Measurements from ENCODE around the gene PMPCB.
"Not testable (repeated sequence)": the region's sequence is repeated elsewhere in the genome, so short reads cannot be mapped to it uniquely, and the experiment has no call there.

Gene PMPCB, protein sequence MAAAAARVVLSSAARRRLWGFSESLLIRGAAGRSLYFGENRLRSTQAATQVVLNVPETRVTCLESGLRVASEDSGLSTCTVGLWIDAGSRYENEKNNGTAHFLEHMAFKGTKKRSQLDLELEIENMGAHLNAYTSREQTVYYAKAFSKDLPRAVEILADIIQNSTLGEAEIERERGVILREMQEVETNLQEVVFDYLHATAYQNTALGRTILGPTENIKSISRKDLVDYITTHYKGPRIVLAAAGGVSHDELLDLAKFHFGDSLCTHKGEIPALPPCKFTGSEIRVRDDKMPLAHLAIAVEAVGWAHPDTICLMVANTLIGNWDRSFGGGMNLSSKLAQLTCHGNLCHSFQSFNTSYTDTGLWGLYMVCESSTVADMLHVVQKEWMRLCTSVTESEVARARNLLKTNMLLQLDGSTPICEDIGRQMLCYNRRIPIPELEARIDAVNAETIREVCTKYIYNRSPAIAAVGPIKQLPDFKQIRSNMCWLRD

GRCh38 chr7:103296901-103297836, at the start of gene PMPCB:
Gene PMPCB (plus strand): TSS chr7:103297435. CDS start chr7:103297460, 25 bp downstream.
- DNase-seq (ENCODE audit: low read depth in 2 of 2), result peak; percentile 65 to 74

GRCh38 chr7:103253699-103254506, 43.3 kb upstream of the PMPCB start:
- DNase-seq (ENCODE audit: low read depth in 2 of 2), result not testable (repeated sequence)

DNA sequence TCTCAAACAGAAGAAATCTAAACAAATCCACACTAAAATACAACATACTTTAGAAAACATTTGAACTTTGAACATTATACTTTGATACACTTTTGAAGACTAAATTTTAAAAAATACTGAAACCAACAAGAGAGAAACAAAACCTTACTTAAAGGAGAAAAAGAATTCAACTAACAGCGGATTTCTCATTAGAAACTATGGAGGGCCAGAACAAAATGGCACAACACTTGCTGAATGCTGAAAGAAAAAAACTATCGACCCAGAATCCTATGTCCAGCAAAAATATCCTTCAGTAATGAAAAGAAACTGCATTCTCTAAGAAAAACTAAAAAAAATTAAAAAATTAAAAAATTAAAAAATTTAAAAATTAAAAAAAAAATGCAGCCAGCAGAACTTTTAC, 33.2 kb upstream of the PMPCB start:
- DNase-seq (ENCODE audit: low read depth in 2 of 2), result not testable (repeated sequence)

GRCh38 chr7:103266229-103266628, 31.0 kb upstream of the PMPCB start:
- not testable (repeated sequence) for DNase-seq (ENCODE audit: low read depth in 2 of 2)

- not testable (repeated sequence) for DNase-seq (ENCODE audit: low read depth in 2 of 2)
Measured at GRCh38 chr7:103273374-103273773, 23.9 kb upstream of the PMPCB start.

- DNase-seq (ENCODE audit: low read depth in 2 of 2), result not testable (repeated sequence)
Measured at GRCh38 chr7:103274867-103275266, 22.4 kb upstream of the PMPCB start.

DNA sequence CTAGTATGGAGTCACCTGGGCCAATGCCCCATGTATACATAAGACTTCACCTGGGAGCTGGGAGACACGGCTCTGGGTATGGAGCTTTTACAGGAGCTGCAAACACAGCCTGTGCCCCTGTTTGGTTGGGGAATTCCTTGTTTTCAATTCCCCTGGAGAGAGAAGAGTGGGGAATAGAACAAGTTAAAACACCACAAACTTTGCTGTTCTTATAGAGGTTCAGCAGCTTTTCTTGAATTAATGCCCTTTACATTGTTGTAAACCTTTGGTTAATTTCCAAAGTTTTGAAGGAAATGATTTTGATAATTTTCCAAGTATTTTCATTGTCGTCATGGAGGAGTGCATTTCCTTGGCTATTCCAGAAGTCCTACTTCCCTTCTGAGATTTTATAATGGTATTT, 19.0 kb upstream of the PMPCB start:
- DNase-seq (ENCODE audit: low read depth in 2 of 2), result not testable (repeated sequence)

DNA sequence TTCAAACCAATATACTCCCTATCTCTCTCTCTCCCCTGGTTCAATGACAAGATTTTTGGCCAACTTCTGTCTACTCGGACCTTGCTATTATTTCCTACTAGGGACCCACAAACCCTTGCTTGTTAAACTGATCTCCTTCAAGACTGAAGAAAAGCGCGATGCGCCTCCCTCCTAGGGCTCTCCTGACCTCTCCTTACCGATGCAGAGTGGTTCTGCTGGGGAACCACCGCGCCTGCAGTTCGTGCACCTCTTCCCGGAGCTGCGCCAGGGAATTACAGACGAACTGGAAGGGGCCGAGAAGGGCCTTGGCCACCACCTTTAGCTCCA, 17.6 kb upstream of the PMPCB start:
- DNase-seq (ENCODE audit: low read depth in 2 of 2), result not testable (repeated sequence)

GRCh38 chr7:103279963-103280802, 17.1 kb upstream of the PMPCB start:
- DNase-seq (ENCODE audit: low read depth in 2 of 2), result peak in 1 of 2 experiments; percentile 14

GRCh38 chr7:103280803-103281155, 16.5 kb upstream of the PMPCB start:
- not testable (repeated sequence) for DNase-seq (ENCODE audit: low read depth in 2 of 2)

- not testable (repeated sequence) for DNase-seq (ENCODE audit: low read depth in 2 of 2)
Measured at GRCh38 chr7:103282802-103283427, 14.3 kb upstream of the PMPCB start.

- DNase-seq (ENCODE audit: low read depth in 2 of 2), result no peak
Measured at GRCh38 chr7:103292122-103292521, 5.1 kb upstream of the PMPCB start.

DNA sequence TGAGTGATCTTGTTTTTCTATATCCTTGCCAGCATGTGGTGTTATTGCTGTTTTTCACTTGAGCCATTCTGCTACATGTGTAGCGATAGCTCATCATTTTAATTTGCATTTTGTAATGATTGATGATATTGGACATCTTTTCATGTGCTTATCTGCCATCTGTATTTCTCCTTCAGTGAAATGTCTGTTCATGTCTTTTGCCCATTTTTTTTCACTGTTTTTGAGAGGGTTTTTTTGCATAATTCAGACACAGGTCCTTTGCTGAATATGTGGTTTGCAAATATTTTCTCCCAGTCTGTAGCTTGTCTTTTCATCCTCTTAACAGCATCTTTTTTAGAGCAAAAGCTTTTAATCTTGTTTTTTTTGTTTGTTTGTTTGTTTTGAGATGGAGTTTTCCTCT, 3.7 kb upstream of the PMPCB start:
- no peak for DNase-seq (ENCODE audit: low read depth in 2 of 2)

DNA sequence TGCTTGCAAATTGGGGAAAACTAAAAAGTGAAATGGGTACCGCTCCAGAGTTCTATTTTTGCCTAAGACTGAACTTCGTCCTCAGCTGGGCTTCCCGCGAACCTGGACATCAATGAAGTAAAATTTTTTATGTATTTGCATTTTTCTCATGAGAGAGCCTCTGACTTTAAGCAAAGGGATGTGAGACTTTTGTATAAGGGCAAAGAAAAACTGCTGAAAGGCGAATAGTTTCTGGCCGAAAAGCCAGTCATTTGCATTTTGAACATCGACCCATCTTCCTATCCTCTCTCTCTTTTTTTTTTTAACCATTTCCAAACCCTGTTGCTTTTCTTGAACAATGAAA, 573 bp downstream of the PMPCB start:
- DNase-seq (ENCODE audit: low read depth in 2 of 2), result no peak

DNA sequence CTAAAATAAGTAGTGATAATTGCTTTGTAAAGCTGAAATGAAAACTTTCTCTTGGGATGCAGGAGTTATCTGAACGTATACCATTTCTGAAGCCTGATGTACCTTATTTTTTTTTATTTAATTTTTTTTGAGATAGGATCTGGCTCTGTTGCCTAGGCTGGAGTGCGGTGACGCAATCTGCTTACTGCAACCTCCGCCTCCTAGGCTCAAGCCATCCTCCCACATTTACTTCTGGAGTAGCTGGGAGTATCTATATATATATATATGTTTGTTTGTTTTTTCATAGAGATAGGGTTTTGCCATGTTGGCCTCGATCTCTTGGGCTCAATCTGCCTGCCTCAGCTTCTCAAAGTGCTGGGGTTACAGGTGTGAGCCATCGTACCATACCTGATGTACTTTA, 2.4 kb downstream of the PMPCB start:
- DNase-seq (ENCODE audit: low read depth in 2 of 2), result no peak

DNA sequence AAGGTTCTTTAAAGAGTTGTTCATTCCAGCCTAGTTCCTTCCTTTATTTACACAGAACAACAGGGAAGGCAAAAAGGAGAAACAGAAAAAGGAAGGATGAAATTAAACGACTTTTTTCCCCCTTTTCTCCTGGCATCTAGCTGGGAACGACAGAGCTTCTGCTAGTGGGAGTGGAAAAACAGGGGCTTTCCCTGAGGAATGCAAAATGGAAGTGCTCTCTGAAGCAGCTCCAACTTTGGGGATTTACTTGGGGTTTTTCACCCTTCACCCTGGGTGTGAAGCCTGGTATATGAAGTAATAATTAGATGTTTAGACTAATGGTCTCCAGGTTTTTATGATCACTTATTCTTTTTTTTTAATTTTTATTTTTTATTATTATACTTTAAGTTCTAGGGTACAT, 4.2 kb downstream of the PMPCB start:
- DNase-seq (ENCODE audit: low read depth in 2 of 2), result no peak

DNA sequence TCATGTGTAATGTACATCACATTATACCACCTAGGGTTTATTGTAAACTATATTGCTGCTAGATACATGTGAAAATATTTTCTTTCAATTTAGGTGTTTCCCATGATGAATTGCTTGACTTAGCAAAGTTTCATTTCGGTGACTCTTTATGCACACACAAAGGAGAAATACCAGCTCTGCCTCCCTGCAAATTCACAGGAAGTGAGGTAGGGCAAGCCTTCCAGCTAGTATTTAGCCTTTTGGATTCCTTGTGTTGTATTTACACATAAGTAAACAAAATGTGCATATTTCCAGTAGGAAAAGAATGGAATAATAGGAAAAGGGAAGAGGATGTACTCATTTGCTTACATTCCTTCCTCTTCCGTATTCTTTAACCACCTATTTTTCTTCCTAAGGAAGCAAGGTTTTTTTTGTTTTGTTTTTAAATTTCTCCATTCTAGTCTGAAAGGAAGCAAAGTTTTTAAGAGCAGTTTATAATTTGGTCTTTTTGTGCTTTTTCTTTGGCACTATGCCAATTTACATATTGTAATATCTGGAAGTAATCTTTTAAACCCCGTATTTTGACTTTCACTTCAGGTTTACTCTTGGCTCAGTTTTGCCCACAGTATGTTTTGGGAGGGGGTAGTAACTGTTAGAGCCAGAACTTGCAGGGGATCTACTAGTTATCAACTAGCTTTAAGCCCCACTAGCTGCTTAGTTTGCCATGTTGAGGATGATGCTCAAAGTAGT, 10.4 kb downstream of the PMPCB start:
- no peak for DNase-seq (ENCODE audit: low read depth in 2 of 2)

- DNase-seq (ENCODE audit: low read depth in 2 of 2), result no peak
Measured at GRCh38 chr7:103314852-103315251, 17.6 kb downstream of the PMPCB start.

- DNase-seq (ENCODE audit: low read depth in 2 of 2), result no peak
Measured at GRCh38 chr7:103316380-103316941, 19.2 kb downstream of the PMPCB start.
